ENCODE measurements around the gene EIF3B.
"Not testable (repeated sequence)": the region's sequence is repeated elsewhere in the genome, so short reads cannot be mapped to it uniquely, and the experiment has no call there.

EIF3B gene

GRCh38 chr7:2379161-2379560 lies 24.5 kb downstream of the EIF3B start:
- no peak for DNase-seq

DNA sequence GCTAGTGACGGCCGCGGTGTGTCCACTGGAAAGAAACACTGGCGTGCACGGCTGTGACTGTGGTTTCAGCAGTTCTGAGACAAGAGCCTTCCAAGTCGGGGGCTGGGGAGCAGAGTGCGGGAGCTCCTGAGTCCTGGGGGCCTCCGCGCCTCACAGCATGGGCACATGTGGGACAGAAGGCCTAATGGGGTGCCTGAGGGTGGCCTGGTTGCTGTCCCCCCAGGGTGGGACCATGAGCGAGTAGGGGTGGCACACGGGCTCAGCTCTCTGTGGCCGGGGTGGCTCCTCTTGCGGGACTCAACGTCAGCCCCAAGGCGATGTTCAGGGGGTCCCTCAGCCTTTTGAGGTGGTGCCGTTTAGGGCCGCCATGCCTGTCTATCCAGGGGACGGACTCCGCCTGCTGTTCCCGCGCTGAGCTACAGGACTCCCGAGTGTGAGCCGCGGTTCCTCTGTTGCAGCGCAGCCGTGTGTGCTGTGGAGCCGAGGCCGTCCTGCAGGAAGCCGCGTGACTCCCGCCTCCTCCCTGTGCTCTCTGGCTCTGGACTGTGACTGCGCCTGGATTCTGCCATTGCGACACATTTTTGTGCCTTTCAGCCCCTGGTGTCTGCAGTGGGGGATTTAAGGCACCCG lies 25.3 kb downstream of the EIF3B start:
- no peak for DNase-seq

DNA sequence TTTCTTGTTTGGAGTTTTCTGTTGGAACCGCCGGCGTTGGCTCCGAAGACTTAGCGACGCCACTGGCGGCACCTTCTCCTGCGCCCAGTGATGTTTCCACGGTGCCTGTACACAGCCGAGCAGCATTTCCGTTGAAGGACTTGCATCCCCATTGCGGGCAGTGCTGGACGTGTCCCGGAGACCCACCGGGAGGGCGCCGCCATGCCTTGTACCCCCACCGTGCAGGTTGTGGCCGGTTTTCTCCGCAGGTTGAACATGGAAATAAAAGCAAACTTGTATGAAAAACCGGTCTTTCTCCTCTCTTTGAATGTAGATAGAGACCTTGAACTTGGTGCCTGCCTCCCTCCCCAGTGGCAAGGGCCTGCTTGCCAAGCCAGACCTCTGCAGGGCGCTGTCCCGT lies 25.8 kb downstream of the EIF3B start:
- no peak for DNase-seq

DNA sequence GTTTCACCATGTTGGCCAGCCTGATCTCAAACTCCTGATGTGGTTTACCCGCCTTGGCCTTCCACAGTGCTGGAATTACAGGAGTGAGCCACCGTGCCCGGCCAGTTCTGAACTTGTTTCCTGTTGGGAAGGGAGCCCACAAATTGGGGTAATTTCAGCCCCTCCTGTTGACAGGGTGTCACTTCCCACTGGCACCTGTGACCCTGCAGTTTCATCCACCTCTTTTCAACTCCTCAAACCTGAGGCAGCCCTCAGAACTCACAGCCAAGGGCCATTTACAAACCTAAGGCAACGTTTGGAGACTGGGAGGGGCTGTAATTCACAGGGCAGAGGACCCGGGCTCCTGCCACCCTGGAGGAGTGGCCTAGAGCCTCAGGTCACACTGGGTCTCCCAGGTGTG lies 26.6 kb downstream of the EIF3B start:
- no peak for DNase-seq

GRCh38 chr7:2381881-2382509 lies 27.4 kb downstream of the EIF3B start:
- no peak for DNase-seq

GRCh38 chr7:2383543-2384274 lies 29.1 kb downstream of the EIF3B start:
- no peak for DNase-seq

GRCh38 chr7:2384354-2385243 lies 30.0 kb downstream of the EIF3B start:
- DNase-seq, result no peak

GRCh38 chr7:2386122-2386521 lies 31.5 kb downstream of the EIF3B start:
- DNase-seq, result not testable (repeated sequence)

DNA sequence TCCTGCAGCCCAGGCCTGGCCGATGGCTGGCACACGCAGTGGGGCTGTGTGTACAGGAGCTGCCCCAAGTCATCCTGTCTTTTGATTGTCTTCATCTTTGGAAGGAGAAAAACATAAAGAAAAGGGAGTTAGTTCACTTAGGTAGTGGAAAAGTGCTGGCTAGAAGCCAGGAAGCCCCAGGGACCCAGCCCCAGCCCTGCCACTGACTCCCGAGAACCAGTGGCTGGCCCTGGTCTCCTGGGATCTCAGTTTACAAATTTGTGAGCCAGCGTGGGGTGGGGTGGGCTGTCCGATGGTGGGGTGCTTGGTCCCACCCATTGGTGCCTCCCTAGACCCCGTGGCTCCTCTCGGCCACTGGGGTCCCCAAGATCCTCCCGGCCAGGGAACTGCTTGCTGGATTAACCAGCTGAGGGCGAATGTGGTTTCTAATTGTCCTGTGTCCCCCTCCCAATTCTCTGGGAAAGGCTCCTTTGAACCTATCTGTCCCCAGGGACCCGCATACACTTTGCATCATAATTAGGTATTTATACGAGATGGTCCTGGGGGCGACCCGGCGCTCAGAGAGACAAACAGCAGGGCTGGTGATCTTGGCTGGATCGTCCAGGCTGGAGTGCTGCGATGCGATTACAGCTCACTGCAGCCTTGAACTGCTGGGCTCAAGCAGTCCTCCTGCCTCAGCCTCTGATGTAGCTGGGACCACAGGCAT lies 32.5 kb downstream of the EIF3B start:
- DNase-seq, result no peak

DNA sequence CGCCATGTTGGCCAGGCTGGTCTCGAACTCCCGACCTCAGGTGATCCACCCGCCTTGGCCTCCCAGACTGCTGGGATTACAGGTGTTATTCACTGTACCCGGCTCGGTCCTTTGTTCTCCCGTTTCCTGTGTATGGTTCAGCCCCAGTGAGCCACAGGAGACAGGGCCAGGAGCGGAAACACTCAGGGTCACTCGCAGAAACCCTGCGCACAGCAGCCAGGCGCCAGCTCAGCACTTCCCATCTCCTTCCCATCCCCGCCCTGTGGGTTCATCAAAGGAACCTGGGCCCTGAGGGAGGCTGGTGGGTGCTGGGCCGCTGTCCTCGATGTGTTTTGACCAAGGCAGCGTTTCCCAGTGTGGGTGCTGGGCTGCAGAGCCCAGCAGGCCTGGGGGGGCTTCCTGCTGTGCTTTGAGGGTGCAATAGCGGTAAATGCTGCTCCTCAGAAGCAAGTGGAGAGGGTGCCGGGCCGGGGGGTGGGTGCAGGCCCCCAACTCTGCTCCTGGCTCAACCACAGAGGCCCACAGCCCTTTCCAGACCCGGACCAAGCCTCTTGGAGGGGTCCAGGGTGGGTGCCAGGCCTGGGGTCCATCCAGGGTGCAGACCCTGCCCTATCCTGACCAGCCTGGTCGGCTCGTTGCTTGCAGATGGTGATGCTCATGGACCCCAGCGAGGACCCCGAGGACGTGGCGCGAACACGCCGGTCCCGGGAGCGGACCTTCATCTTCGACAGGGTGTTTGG lies 33.4 kb downstream of the EIF3B start:
- no peak for DNase-seq

GRCh38 chr7:2388637-2388954 lies 34.0 kb downstream of the EIF3B start:
- DNase-seq, result no peak

DNA sequence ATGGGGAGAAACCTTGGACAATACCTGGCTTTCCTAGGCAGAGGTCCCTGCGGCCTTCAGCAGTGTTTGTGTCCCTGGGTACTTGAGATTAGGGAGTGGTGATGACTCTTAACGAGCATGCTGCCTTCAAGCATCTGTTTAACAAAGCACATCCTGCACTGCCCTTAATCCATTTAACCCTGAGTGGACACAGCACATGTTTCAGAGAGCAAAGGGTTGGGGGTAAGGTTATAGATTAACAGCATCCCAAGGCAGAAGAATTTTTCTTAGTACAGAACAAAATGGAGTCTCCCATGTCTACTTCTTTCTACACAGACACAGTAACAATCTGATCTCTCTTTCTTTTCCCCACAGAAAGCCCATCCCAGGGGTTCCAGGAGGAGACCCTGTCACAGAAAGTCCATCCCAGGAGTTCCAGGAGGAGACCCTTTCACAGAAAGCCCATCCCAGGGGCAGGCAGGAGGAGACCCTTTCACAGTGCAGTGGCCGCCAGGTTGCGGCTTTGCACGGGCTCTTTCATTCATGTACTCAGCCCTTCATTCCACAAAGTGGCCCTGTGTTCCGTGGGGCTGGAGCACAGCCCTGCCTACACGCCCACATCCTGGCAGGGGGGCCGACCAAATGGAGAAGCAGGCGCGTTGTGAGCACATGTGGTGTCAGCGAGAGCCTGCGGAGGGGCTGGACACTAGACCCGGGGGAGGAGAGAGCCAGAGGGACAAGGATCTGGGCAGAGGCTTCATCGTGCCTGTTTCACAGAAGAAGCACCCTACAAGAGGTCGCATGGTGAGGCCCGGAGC lies 35.6 kb downstream of the EIF3B start:
- DNase-seq, result not testable (repeated sequence)

GRCh38 chr7:2393706-2394105 lies 39.1 kb downstream of the EIF3B start:
- no peak for DNase-seq

DNA sequence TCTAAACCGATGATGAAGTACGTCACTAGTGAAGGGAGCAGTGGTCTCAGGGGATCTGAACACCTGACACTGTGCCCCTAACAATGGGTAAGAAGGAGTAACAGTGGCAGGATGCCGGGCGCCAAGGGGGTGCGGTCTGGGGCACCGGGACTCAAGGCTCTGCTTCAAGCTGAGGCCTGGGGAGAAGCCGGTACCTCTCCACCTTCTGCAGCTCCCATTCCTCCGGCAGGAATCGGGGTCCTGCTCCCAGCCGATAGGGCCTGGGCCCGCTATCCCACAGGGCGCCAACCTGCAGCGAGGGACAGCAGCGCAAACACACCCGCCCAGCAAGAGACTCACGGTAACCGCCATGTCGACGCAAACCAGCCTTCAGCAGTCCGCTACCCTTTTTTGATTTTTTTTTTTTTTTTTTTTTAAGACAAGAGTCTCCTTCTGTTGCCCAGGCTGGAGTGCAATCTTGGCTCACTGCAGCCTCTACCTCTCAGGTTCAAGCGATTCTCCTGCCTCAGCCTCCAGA lies 40.0 kb downstream of the EIF3B start:
- DNase-seq, result no peak

GRCh38 chr7:2398506-2398905 lies 43.9 kb downstream of the EIF3B start:
- no peak for DNase-seq

DNA sequence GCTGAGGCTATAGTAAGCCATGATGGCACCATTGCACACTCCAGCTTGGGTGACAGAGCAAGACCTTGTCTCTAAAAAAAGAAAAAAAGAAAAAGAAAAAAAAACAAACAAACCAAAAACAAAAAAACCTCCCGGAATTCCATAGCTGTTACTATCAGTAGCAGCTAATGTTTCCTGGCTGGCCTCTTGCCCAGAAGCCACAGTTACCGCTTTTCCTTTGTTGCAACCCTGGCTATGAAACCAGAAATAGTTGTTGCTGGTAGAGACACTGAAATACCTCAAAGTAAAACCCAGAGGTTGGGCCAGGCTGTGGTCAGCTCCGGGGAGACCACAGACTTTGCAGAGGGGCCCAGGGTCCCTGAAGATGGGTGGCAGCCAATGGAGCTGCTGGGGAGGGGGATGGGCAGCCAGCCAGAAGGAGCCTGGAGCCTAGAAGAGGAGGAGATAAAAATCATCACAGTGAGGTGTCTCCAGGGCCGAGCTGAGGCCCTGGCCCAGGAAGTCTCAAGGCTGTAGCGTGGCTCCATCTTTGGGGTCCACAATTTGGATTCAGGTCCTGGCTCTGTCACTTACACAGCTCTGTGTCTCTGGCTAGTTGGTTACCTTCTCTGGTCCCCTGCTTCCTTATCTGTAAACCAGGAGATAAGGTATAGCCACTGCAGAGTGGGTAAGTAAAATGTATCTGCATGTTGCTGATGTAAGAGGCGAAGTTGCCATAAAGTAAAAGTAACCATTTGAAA lies 45.4 kb downstream of the EIF3B start:
- peak; percentile 70 for DNase-seq

DNA sequence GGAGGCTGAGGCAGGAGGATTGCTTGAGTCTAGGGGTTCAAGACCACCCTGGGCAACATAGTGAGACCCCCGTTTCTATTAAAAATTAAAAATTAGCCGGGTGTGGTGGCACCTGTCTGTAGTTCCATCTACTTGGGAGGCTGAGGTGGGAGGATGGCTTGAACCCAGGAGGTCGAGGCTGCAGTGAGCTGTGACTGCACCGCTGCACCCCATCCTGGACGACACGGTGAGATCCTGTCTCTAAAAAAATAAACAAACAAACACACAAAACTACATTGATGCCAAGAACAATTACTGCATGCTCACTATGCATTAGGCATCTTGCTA lies 48.0 kb downstream of the EIF3B start:
- DNase-seq, result no peak

DNA sequence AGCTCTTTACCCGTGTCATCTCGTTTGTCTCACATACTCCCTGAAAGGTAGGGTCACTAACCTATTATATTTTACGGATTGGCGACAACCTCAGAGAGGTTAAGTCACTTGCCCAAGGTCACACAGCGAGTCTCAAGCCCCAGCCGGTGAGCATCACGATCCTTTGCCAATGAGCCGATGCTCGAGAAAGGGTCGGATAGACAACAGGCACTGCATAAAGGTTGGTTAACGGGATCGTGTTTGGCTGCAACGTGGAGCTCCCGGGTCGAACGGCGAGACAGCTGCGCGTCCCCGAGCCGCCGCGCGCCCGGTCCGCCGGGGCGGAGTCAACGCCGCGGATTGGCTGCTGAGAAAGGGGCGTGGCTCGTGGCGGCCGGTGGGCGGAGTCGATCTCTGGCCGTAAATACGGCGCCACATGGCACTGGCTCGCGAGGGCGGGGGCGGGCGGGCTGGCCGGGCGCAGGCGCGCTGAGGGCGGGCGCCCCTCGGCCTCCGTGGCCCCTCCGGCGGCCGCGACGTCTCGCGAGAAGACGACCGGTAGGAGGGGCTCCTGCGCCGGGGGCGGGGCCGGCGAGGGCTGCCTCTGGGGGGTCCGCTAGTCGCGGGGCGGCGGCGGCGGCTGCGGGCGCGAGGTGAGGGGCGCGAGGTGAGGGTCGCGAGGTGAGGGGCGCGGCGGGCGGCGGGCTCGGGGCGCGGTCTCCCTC lies 48.5 kb downstream of the EIF3B start, which contains the start of gene CHST12:
Gene CHST12, plus strand, starts transcription at position 598 of the 704 bp plus-strand sequence. CDS start 29,029 bp downstream, outside the sequence.
- DNase-seq, result peak; percentile 92
